MM.1S (cell line): Measurements from ENCODE around the gene CC2D1B.

ENCODE experiments used
- DNase-seq: peaks from one replicate; pipeline ENCODE4 v3.0.0-alpha.2; 2015
- H2AFZ ChIP-seq: fragments of 300-600 bp; sonication (generic); 2 replicates; pipeline ENCODE4 v1.6.0; 2016; ENCODE audit warnings: antibody characterized with exemption, low read length
- H3F3A ChIP-seq: fragments of 300-600 bp; sonication (generic); 2 replicates; pipeline ENCODE4 v1.6.1; 2016; ENCODE audit warnings: mild to moderate bottlenecking, antibody characterized with exemption, low read length, moderate library complexity, mixed read lengths; ENCODE audit not compliant: insufficient read depth
- H3K27ac ChIP-seq: fragments of 300-600 bp; sonication (generic); 2 replicates; pipeline ENCODE4 v1.5.1; 2016; ENCODE audit warnings: mild to moderate bottlenecking, low read length
- H3K27me3 ChIP-seq: fragments of 300-600 bp; sonication (generic); replicated peaks from 2 replicates; pipeline ENCODE4 v1.6.0; 2016; ENCODE audit warnings: low read length; ENCODE audit not compliant: insufficient read depth
- H3K36me3 ChIP-seq: fragments of 300-600 bp; sonication (generic); replicated peaks from 2 replicates; pipeline ENCODE4 v1.6.1; 2016; ENCODE audit warnings: mild to moderate bottlenecking, low read length, mixed read lengths; ENCODE audit not compliant: insufficient read depth
- H3K4me1 ChIP-seq: fragments of 300-600 bp; sonication (generic); 2 replicates; pipeline ENCODE4 v1.6.1; 2016; ENCODE audit warnings: low read length, mixed read lengths
- H3K4me2 ChIP-seq: fragments of 300-600 bp; sonication (generic); 2 replicates; pipeline ENCODE4 v1.6.0; 2016; ENCODE audit warnings: low read depth, low read length
- H3K4me3 ChIP-seq: fragments of 300-600 bp; sonication (generic); 2 replicates; pipeline ENCODE4 v1.5.1; 2016; ENCODE audit warnings: low read length, mixed read lengths
- H3K79me2 ChIP-seq: fragments of 300-600 bp; sonication (generic); 2 replicates; pipeline ENCODE4 v1.6.1; 2016; ENCODE audit warnings: mixed run types, low read length, mixed read lengths
- H3K9ac ChIP-seq: fragments of 300-600 bp; sonication (generic); 2 replicates; pipeline ENCODE4 v1.6.1; 2016; ENCODE audit warnings: low read length, mixed read lengths
- H3K9me2 ChIP-seq: fragments of 300-600 bp; sonication (generic); replicated peaks from 2 replicates; pipeline ENCODE4 v1.6.1; 2016; ENCODE audit warnings: mild to moderate bottlenecking, low read length, mixed read lengths; ENCODE audit not compliant: insufficient read depth
- H3K9me3 ChIP-seq: fragments of 300-600 bp; sonication (generic); replicated peaks from 2 replicates; pipeline ENCODE4 v1.6.1; 2016; ENCODE audit warnings: mild to moderate bottlenecking, low read length, mixed read lengths; ENCODE audit not compliant: insufficient read depth
- H4K20me1 ChIP-seq: fragments of 300-600 bp; sonication (generic); 2 replicates; pipeline ENCODE4 v1.6.1; 2016; ENCODE audit warnings: mild to moderate bottlenecking, low read length, moderate library complexity, mixed read lengths; ENCODE audit not compliant: insufficient read depth
- EZH2 ChIP-seq: fragments of 300-600 bp; sonication (generic); optimal IDR thresholded peaks from 2 replicates; pipeline ENCODE3; 2017; ENCODE audit warnings: low read depth, mild to moderate bottlenecking, antibody characterized with exemption, low read length, mixed read lengths
- EZH2phosphoT487 ChIP-seq: fragments of 300-600 bp; sonication (generic); IDR thresholded peaks from 2 replicates; pipeline ENCODE4 v1.6.1; 2018; ENCODE audit warnings: antibody characterized with exemption, low read length
- TF ChIP-seq, protein P1 (sequence below): fragments of 300-600 bp; sonication (generic); IDR thresholded peaks from 2 replicates; pipeline ENCODE4 v1.5.1; 2016; ENCODE audit warnings: antibody characterized with exemption, low read length, mixed read lengths

Gene CC2D1B

DNA sequence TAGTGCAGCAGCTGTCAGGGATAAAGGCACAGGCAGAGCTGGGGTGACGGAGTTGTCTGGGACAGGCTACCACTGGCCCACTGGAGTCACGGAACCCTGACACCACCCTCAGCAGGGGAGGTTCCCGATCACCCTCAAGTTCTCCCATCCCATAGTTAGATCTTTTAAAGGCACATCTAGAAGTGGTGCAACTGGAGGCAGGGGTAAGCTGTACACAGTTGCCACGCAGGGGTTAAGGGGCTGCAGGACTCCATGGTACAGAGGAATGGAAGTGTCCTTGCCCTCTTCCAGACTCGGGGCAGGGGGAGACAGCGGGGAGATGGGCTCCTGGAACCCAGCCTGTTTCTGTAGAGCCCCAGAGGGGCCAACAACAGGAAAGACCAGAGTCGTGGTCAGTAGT, 13.3 kb downstream of the CC2D1B start:
- no peak overlapping the region for H3K9ac ChIP-seq
- DNase-seq = no peak
- no peaks in the 10 kb centered on the region for H3K4me1 ChIP-seq
- no peaks in the 10 kb centered on the region for H3F3A ChIP-seq
- no peak overlapping the region for H3K27ac ChIP-seq
- H4K20me1 ChIP-seq = no peaks in the 10 kb centered on the region
- TF ChIP-seq, protein P1, sequence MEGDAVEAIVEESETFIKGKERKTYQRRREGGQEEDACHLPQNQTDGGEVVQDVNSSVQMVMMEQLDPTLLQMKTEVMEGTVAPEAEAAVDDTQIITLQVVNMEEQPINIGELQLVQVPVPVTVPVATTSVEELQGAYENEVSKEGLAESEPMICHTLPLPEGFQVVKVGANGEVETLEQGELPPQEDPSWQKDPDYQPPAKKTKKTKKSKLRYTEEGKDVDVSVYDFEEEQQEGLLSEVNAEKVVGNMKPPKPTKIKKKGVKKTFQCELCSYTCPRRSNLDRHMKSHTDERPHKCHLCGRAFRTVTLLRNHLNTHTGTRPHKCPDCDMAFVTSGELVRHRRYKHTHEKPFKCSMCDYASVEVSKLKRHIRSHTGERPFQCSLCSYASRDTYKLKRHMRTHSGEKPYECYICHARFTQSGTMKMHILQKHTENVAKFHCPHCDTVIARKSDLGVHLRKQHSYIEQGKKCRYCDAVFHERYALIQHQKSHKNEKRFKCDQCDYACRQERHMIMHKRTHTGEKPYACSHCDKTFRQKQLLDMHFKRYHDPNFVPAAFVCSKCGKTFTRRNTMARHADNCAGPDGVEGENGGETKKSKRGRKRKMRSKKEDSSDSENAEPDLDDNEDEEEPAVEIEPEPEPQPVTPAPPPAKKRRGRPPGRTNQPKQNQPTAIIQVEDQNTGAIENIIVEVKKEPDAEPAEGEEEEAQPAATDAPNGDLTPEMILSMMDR = no peak
- no peak for TF ChIP-seq EZH2phosphoT487
- no peak for TF ChIP-seq EZH2
- no peak overlapping the region for H3K4me2 ChIP-seq
- H3K4me3 ChIP-seq = no peak overlapping the region
- H2AFZ ChIP-seq = no peak overlapping the region
- no peaks in the 10 kb centered on the region for H3K79me2 ChIP-seq
- no peaks in the 10 kb centered on the region; the same call in 1 of the 2 replicates for H3K36me3 ChIP-seq
- no peaks in the 10 kb centered on the region for H3K27me3 ChIP-seq
- no peaks in the 10 kb centered on the region for H3K9me2 ChIP-seq
- no peaks in the 10 kb centered on the region for H3K9me3 ChIP-seq

DNA sequence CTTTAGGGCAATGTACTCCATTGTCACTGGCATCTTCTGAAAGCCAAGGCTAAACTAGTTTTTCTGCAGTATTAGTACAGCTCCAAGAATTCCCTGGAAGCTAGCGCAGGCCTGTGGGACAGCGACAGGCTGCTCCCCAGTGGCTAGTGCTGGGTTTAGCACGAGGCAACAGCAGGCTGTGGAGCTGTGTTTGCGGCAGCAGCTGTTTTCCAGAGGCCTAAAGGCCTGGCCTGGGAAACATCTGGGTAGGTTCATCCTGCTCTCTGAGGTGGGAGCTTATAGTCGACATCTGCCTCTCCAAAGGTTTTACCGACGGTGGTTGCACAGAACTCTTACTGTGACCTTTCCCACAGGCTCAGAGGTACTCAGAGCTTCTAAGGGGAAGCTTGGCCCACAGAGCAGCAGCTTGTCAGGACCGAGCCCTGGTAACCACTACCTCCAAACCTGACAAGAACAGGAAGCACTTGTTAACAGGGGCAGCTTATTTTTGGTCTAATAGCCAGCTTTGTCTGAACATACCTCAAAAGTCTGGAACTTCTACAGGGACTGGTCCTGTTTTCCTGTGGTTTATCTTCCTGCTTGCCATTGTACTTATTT, 17.2 kb downstream of the CC2D1B start:
- Histone ChIP-seq H3K27me3 (no peaks in the 10 kb centered on the region), H3K27ac (no peak overlapping the region), H3F3A (no peaks in the 10 kb centered on the region), H3K9me2 (no peaks in the 10 kb centered on the region), H3K36me3 (no peaks in the 10 kb centered on the region), H3K4me2 (no peak overlapping the region), H4K20me1 (no peaks in the 10 kb centered on the region), H3K9me3 (no peaks in the 10 kb centered on the region), H3K79me2 (no peaks in the 10 kb centered on the region), H2AFZ (no peak overlapping the region), H3K4me1 (no peaks in the 10 kb centered on the region), H3K4me3 (no peak overlapping the region), H3K9ac (no peak overlapping the region)
- no peak for DNase-seq
- TF ChIP-seq, protein P1 = no peak
- TF ChIP-seq EZH2phosphoT487 = no peak
- no peak for TF ChIP-seq EZH2

DNA sequence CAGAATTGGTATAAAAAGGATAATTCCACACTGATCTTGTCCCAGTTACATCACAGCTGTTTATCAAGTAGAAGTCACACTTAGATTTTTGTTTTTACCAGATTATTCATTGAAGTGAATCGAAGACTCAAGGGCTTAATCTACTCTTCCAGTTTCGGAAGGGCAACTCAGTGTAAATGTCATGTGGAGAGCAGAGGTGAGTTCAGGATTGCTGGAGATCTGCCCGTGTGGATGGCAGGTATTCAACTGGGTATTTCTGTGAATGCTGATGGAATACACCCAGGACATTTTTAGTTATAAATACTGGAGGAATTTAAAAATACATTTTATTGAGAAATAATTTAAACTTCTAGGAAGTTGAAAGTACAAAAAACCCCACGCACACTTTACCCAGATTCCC, 19.4 kb downstream of the CC2D1B start:
- no peaks in the 10 kb centered on the region for H3K9me2 ChIP-seq
- H3K9me3 ChIP-seq = no peaks in the 10 kb centered on the region
- H3F3A ChIP-seq = no peaks in the 10 kb centered on the region
- H3K27me3 ChIP-seq = no peaks in the 10 kb centered on the region
- no peaks in the 10 kb centered on the region for H3K79me2 ChIP-seq
- no peak overlapping the region for H3K27ac ChIP-seq
- no peaks in the 10 kb centered on the region for H4K20me1 ChIP-seq
- no peak overlapping the region for H2AFZ ChIP-seq
- no peaks in the 10 kb centered on the region for H3K4me1 ChIP-seq
- no peak overlapping the region for H3K4me3 ChIP-seq
- DNase-seq = no peak
- H3K9ac ChIP-seq = no peak overlapping the region
- H3K4me2 ChIP-seq = no peak overlapping the region
- no peaks in the 10 kb centered on the region for H3K36me3 ChIP-seq
- TF ChIP-seq, protein P1 = no peak
- TF ChIP-seq EZH2 = no peak
- no peak for TF ChIP-seq EZH2phosphoT487
